Amniotic epithelial cell (primary cell): Measurements from ENCODE around the gene SLC52A1.

ENCODE experiments used
- DNase-seq: peaks from one replicate; pipeline ENCODE4 v3.0.0-alpha.2; 2010; ENCODE audit warnings: low read depth

SLC52A1 gene

DNA sequence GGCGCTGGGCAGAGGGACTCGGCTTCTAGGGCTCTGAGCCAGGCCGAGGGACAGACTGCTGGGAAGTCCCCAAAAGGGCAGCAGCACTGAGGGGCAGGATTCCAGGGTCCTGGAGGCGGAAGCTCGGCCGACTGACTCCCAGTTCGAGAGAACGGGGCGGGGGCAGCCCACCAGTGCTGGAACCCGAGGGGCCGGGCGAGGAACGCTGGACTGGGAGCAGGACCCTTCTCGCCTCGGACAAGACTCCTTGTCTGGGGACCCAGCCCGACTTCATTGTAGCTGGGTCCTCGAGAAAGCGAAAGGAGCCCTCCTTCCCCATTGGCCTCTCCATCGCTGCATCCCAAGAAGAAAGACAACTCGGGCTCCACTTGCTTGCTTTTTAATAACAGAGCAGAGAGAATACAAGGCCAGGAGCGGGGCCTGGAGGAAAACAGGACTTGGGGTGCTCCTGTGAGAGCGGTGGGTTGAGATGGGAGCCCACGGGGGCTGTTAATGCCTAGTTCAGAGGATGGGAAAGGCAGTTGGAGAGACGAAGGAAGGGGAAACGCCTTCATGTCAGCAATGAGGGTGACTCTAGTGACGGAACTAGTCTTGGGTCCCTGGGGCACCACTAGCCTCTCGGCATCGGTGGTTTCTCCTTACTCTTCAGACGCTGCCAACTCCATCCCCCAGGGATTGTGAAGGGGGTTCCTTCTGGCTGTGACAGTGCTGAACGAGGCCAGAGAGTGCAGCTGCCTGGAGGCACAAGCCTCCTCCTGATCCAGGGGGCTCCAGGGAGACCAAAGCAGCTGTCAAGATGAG is 47.3 kb downstream of the SLC52A1 start:
- DNase-seq = no peak

DNA sequence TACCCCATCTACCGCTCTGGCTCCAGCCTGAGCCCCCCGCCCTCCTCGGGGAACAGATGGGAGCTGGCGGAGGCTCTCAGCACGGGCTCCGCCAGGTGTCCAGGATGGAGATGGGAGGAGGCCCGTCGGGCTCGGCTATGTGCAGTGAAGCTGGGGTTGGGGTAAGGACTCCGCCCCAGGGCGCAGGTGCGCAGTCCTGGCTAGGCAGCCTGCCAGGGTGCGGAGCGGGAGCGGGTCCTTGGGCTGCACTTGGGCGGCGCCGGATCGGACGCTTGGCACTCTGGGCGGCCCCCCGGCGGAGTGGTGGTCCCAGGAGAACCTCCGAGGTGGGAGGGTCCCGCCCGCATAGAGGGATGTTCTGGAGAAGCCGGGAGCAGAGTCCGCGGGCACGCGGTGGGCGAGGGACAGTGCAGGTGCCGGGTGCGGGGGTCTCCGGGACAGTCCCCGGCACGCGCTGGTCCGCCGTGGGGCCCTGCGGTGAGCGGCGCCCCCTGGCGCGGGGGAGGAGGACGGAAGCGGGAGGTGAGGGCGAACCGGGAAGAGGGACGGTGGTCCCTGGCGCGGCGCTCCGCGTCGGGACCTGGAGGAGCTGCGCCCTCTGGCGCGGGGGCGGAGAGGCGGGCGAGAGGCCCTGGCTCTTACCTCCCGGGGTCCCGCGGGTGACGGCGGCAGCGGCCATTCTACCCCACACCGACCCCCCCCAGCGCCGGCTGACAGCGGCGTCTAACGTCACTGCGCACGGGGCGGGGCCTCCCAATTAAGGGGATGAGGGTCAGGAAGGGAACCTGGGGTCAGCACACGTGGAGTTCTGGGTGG is 48.1 kb downstream of the SLC52A1 start, which contains the start of gene CAMTA2:
CAMTA2 (minus strand) TSS at position 725 of the 816 bp plus-strand sequence. CDS start 1,453 bp downstream, outside the sequence.
- peak; percentile 39 for DNase-seq

DNA sequence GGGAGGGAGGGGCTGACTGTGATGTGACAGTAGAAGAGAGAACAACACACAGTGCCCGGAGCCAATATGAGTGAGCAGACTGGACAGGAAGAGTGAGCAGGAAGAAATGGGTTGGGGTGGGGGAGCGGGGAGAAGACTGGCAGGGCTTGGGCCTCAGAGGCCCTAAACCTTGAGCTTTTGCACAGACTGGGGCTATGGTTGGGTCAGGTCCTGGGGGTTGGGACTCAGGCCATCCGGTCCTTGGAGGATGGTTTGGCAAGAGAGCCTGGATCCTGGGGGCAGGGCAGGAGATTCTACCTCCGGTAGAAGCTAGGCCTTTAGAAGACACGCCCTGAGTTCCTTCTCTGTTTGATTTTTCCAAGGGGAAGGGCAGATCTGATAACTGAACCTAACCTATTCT is 48.8 kb downstream of the SLC52A1 start:
- DNase-seq = no peak
